HG02885 (cell line): ENCODE results near the gene CFAP45.
A peak's percentile ranks its signal among the peaks of the same experiment; 100 is the strongest.

Source experiments
- ATAC-seq: cut with Tn5 transposase; IDR thresholded peaks from one replicate; pipeline ENCODE4 v1.9.1; 2021; ENCODE audit warnings: mild to moderate bottlenecking; ENCODE audit not compliant: unreplicated experiment, poor library complexity

The CFAP45 gene

GRCh38 chr1:159831412-159832141, 68.4 kb downstream of the CFAP45 start:
- no peak for ATAC-seq

GRCh38 chr1:159830722-159831121, 69.2 kb downstream of the CFAP45 start:
- no peak for ATAC-seq

DNA sequence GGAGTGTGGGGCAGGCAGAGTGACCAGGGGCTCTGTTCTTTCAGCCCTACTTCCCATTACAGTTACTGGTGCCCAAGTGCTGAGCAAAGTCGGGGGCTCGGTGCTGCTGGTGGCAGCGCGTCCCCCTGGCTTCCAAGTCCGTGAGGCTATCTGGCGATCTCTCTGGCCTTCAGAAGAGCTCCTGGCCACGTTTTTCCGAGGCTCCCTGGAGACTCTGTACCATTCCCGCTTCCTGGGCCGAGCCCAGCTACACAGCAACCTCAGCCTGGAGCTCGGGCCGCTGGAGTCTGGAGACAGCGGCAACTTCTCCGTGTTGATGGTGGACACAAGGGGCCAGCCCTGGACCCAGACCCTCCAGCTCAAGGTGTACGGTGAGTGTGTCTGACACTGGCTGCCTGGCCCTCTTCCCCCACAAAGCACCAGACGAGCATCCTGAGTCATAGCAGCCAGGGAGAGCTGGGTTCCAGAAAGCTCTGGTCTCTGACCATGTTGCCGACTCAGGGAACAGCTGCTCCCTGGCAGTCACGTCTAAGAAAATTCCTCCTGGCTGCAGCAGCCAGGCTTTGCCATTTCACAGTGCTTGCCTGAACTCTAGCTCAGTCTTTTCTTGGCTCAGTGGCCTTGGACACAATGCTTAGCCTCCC, 70.0 kb downstream of the CFAP45 start:
- ATAC-seq, result no peak

GRCh38 chr1:159829273-159829634, 70.7 kb downstream of the CFAP45 start:
- peak; percentile 75 for ATAC-seq

DNA sequence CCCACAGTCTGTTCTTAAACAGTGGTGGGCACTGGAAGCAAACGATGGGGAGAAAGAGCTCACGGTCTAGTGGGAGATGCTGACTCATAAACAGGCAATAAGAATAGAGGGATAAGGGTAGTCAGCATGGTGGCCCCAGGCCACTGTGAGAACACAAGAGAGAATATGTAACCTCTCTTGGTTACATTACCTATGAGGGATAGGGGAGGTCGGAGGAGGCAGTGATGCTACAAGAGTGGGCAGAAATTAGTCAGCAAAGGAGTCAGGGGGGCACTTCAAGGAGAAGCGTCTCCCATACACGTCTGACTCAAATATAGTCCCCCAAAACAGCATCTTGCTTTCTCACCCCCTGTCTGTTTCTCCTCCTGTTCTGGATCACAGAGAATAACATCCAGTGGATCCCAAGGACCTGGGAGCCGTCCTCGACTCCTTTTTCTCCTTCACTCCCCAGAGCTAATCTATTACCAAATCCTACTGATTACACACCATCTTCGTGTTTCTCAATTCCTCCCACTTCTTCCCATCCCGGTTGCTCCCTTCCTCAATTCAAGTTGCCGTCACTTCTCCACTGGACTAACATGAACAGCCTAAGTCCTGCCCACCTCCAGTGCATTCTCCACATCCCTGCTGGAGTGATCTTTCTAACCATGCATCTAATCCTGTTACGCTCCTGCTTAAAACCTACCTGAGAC, 71.2 kb downstream of the CFAP45 start:
- ATAC-seq, result no peak

DNA sequence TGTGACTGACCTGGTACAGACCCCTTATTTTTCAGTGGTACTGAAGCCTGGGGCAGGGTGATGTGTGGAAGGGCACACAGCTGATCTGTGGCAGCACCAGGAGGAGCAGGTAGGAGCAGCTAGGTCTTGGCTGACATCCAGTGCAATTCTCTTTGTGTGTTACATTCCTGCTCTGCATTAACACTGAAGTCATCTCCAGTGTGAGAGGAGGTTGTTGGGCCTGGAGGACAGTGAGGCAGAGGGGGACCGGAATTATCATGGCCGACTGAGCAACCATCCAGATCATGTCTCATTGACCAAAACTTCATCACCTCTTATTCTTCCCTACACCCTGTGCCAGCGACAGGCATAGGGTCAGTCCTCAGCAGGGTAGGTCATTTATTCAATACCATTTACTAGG, 71.8 kb downstream of the CFAP45 start:
- ATAC-seq, result no peak

GRCh38 chr1:159827549-159827948, 72.4 kb downstream of the CFAP45 start:
- ATAC-seq, result no peak

DNA sequence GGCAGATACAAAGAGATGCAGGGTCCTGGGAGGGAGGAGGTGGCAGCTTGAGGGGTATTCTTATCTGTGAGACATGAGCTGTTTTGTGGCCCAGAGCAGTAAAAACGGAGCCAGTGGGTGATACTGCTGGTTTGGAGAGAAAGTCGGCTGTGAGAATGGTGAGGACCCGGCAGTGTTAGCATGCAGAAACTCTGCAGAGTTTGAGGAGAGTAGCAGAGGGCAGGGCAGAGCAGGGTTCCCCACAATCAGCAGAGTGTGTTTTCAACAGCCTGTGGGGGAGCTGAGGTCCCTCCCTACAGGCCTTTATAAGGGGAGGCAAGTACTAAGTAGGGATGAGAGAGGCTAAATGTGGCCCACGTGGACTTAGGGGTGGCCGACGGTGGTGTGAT, 72.9 kb downstream of the CFAP45 start:
- ATAC-seq, result no peak

DNA sequence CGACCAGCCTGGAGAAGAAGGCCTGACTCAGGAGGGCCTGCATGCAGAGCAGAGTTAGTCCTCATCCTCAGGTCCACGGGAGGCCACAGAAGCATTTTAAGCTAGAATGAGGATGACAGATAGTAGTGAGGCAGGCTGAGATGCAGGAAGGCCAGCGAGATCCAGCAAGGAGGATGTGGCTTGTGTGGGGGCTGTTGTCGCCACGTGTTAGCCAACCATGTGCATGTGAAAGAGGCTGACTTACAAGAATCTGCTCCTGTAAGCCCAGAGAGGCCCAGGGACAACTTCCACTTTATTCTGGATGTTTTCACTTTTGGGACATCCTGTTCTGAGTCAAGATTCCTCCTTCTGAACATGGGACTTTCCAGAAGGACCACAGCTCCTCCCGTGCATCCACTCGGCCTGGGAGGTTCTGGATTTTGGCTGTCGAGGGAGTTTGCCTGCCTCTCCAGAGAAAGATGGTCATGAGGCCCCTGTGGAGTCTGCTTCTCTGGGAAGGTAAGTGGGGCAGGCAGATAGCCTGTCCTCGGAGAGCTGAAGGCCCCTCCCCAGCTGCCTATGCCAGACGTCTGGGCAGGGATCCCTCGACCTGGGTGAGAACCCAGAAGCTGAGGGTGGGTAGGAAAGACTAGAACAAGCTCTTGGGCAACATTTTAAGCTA, 73.4 kb downstream of the CFAP45 start, which contains the start of gene SLAMF8:
Gene SLAMF8 (plus strand): TSS at position 433 of the 661 bp plus-strand sequence. CDS start 26 bp downstream, at position 459.
- peak; percentile 42 for ATAC-seq

DNA sequence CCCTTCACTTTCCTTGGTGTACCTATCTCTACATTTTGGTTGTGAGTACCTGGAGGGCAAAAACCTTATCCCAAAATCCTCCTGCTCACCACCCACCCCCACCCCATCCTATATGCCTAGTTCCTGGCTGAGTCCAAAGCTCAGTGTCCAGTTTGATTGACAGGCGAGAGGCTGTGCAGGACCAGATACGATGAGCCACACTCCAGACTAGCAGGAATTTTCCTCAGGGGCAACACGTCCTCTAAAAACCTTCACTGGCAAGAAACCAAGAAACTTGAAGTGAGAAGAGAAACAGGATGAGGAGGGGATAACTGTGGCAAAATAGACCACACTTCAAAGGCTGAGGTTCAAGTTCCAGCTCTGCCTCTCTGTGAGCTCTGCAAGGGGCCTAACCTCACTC, 74.4 kb downstream of the CFAP45 start:
- ATAC-seq, result no peak

GRCh38 chr1:159823406-159823805, 76.6 kb downstream of the CFAP45 start:
- ATAC-seq, result no peak
